Vagina (tissue), 2 donors: ENCODE results near the gene CFDP1. TPM values are rescaled to one million over a fixed set of nuclear protein-coding genes. Genes with fewer than 3 reads are reported as not detected.

Experiments
- DNase-seq, 2 donors: peaks; one replicate each; pipeline ENCODE4 v3.0.0-alpha.2; 2017; ENCODE audit errors: extremely low spot score in 2 of 2
- H3K27ac ChIP-seq: fragments of 200-600 bp; sonication (generic); one replicate; pipeline ENCODE4 v1.5.1; 2019
- H3K27me3 ChIP-seq: fragments of 200-600 bp; sonication (generic); one replicate; pipeline ENCODE4 v1.5.1; 2019
- H3K36me3 ChIP-seq, 2 donors: fragments of 200-600 bp; sonication (generic); one replicate each; pipeline ENCODE4 v1.5.1; 2017 to 2019
- H3K4me1 ChIP-seq: fragments of 200-600 bp; sonication (generic); one replicate; pipeline ENCODE4 v1.5.1; 2019
- H3K4me3 ChIP-seq, 2 donors: fragments of 200-600 bp; sonication (generic); 1 replicate in 1 of 2; 2 replicates in 1 of 2; pipeline ENCODE4 v1.5.1; 2016 to 2019
- H3K9me3 ChIP-seq: fragments of 200-600 bp; sonication (generic); one replicate; pipeline ENCODE4 v1.5.1; 2019
- POLR2A ChIP-seq, 2 donors: fragments of 450-650 bp; IDR thresholded peaks; one replicate each; pipeline ENCODE4 v1.6.1; 2017; ENCODE audit warnings: antibody characterized with exemption in 2 of 2, mild to moderate bottlenecking in 2 of 2, moderate library complexity in 2 of 2
- POLR2AphosphoS5 ChIP-seq, 2 donors: sonication (generic); formaldehyde crosslinking; IDR thresholded peaks; one replicate each; pipeline ENCODE4 v1.9.0; 2017; ENCODE audit warnings: antibody characterized with exemption in 2 of 2, mild to moderate bottlenecking in 2 of 2, low read depth in 1 of 2; ENCODE audit not compliant: insufficient read depth in 1 of 2
- intact Hi-C: fragments of 100-400 bp; cut with DNase I; formaldehyde crosslinking; loops from one replicate; pipeline ENCODE4 v1.15.1; 2023
- total RNA-seq: library from RNA; depleted of rRNA; stranded (reverse); fragments of >200 nt; gene quantifications from one replicate; pipeline ENCODE4 v1.2.3, GENCODE V29; 2016
- TF ChIP-seq, protein P1 (sequence below), 3 experiments: fragments of 450-650 bp in 2 of 3; fragments of 200-600 bp in 1 of 3; sonication (generic) in 1 of 3; IDR thresholded peaks; one replicate each; pipeline ENCODE4 v1.5.1; 2017 to 2019; ENCODE audit warnings: antibody characterized with exemption in 3 of 3, mild to moderate bottlenecking in 2 of 3, moderate library complexity in 2 of 3

Gene CFDP1
- total RNA-seq, 1 donor from 2014 or later: 45.7 TPM

DNA sequence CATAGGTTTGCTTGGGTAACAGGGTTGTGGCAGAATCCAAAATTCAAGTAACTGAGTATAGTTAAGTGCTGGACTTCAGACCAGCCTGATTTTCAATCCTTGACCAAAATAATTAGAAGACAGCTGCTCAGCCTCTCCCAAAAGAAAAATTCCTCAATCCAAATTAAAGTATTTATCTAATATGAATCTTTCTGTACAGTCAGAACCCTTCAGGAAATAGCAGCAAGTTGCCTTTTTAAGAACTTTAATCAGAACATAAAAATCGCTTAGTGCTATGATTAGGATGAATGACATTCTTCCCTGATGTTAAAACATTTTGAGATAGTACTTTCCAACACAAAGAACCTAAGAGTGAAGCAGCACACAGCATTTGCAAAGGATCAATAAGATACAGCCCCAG lies 50.2 kb downstream of the CFDP1 start:
- no peaks in the 10 kb centered on the region for H3K27me3 ChIP-seq
- H3K4me3 ChIP-seq: no peak overlapping the region
- H3K9me3 ChIP-seq: no peaks in the 10 kb centered on the region
- peaks cover 47% of the 10 kb centered on the region for H3K4me1 ChIP-seq
- H3K27ac ChIP-seq: no peak overlapping the region
- intact Hi-C loops: loop anchor here (10.0 kb wide), 1 partner anchor 78 kb away; no protein-coding TSS in a partner anchor
- no peak for DNase-seq
- no peaks in the 10 kb centered on the region for H3K36me3 ChIP-seq
- TF ChIP-seq POLR2A (IDR thresholded peaks at IDR 0.05) (no peak), POLR2AphosphoS5 (IDR thresholded peaks at IDR 0.05; ENCODE audit: insufficient read depth in 1 of 2, low read depth in 1 of 2) (no peak)
- TF ChIP-seq, protein P1, sequence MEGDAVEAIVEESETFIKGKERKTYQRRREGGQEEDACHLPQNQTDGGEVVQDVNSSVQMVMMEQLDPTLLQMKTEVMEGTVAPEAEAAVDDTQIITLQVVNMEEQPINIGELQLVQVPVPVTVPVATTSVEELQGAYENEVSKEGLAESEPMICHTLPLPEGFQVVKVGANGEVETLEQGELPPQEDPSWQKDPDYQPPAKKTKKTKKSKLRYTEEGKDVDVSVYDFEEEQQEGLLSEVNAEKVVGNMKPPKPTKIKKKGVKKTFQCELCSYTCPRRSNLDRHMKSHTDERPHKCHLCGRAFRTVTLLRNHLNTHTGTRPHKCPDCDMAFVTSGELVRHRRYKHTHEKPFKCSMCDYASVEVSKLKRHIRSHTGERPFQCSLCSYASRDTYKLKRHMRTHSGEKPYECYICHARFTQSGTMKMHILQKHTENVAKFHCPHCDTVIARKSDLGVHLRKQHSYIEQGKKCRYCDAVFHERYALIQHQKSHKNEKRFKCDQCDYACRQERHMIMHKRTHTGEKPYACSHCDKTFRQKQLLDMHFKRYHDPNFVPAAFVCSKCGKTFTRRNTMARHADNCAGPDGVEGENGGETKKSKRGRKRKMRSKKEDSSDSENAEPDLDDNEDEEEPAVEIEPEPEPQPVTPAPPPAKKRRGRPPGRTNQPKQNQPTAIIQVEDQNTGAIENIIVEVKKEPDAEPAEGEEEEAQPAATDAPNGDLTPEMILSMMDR (IDR thresholded peaks at IDR 0.05): no peak

DNA sequence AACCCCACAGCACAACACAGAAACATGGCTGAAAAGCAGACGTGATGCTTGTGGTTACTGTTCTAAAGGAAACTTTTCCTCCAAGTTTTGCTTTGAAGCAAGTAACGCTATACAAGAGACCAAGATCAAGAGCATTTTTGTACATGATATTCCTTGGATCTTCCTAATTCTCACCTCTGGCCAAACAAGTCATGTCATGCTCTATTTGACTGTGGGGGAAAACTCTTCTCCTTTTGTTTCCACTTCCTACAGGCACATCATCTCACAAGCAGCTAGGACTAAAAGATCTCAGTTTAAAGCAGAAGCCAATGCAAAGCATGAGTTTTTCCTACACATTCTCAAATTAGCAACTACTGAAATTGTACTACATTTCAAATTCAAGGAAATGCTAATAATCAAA lies 50.7 kb downstream of the CFDP1 start:
- DNase-seq: no peak
- intact Hi-C loops: loop anchor here (10.0 kb wide), 1 partner anchor 78 kb away; no protein-coding TSS in a partner anchor
- no peaks in the 10 kb centered on the region for H3K36me3 ChIP-seq
- H3K27me3 ChIP-seq: no peaks in the 10 kb centered on the region
- H3K4me3 ChIP-seq: no peak overlapping the region
- H3K27ac ChIP-seq: peak overlapping the region; percentile 64
- H3K4me1 ChIP-seq: peaks cover 52% of the 10 kb centered on the region
- H3K9me3 ChIP-seq: no peaks in the 10 kb centered on the region
- TF ChIP-seq POLR2AphosphoS5 (IDR thresholded peaks at IDR 0.05; ENCODE audit: insufficient read depth in 1 of 2, low read depth in 1 of 2) (no peak), POLR2A (IDR thresholded peaks at IDR 0.05) (no peak)
- TF ChIP-seq, protein P1 (IDR thresholded peaks at IDR 0.05): no peak

DNA sequence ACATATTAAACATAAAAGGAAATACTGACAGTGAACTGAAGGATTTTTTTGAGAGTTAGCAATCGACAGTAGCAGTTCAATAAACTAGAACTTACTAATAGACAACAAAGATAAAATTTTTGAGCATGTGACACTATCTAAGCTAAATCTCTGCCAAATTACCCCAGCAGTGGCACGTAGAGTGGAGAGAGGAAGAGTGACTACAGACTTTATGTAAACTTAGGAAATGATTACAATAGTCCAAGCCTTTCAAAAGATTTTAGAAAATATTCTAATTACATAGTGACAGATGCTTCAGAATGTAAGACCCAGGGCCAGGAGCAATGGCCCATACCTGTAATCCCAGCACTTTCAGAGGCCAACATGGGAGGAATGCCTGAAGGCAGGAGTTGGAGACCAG lies 52.4 kb downstream of the CFDP1 start:
- Histone ChIP-seq H3K36me3 (no peaks in the 10 kb centered on the region), H3K9me3 (no peaks in the 10 kb centered on the region), H3K4me1 (peaks cover 62% of the 10 kb centered on the region), H3K27ac (peak overlapping the region; percentile 46), H3K27me3 (no peaks in the 10 kb centered on the region), H3K4me3 (no peak overlapping the region)
- no peak for DNase-seq
- no peak for TF ChIP-seq POLR2A (IDR thresholded peaks at IDR 0.05)
- no peak for TF ChIP-seq POLR2AphosphoS5 (IDR thresholded peaks at IDR 0.05; ENCODE audit: insufficient read depth in 1 of 2, low read depth in 1 of 2)
- TF ChIP-seq, protein P1 (IDR thresholded peaks at IDR 0.05): no peak
- intact Hi-C loops: loop anchor here (10.0 kb wide), 1 partner anchor 76 kb away; no protein-coding TSS in a partner anchor

DNA sequence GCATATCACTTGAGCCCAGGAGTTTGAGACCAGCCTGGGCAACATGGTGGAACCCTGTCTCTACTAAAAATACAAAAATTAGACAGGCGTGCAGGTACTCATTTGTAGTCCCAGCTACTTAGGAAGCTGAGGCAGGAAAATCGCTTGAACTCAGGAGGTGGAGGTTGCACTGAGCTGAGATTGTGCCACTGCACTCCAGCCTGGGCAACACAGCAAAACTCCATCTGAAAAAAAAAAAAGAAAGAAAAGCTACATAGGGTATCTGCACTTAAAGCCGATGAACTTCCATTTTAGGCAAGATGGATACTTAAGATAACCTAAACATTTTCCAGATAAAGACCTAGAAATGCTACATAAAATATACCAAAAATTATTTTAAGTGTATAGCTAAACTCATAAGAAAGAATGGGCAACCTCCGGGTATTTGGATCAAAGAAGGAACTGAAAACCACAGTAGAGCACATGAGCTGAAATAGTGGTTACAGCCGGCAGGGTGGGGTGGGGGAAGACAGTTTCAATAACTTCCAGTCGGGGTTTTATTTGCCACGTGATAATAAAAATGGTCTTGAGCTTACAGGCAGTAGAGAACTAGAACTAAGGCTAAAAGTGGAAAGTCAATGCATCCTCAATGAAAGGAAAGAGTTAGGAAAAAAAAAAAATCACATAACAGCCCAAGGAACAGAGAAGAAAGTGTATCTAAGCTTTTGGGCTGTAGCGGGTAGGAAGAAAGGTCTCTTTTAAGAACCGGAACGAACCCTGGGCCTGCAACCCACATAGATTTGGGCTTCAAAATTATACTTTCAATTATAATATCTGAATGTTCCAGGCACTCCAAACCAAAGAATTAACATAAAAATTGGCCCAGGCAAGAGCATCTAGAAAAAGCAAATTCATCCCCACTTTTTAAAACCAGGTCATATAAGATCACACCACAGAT lies 53.1 kb downstream of the CFDP1 start:
- no peak for DNase-seq
- H3K9me3 ChIP-seq: no peaks in the 10 kb centered on the region
- H3K36me3 ChIP-seq: no peaks in the 10 kb centered on the region
- TF ChIP-seq POLR2A (IDR thresholded peaks at IDR 0.05) (no peak), POLR2AphosphoS5 (IDR thresholded peaks at IDR 0.05; ENCODE audit: insufficient read depth in 1 of 2, low read depth in 1 of 2) (no peak)
- TF ChIP-seq, protein P1 (IDR thresholded peaks at IDR 0.05): no peak
- H3K4me3 ChIP-seq: no peak overlapping the region
- H3K4me1 ChIP-seq: peaks cover 62% of the 10 kb centered on the region
- H3K27ac ChIP-seq: peak overlapping the region; percentile 46
- intact Hi-C loops: loop anchor here (10.0 kb wide), 1 partner anchor 75 kb away; no protein-coding TSS in a partner anchor
- no peaks in the 10 kb centered on the region for H3K27me3 ChIP-seq

DNA sequence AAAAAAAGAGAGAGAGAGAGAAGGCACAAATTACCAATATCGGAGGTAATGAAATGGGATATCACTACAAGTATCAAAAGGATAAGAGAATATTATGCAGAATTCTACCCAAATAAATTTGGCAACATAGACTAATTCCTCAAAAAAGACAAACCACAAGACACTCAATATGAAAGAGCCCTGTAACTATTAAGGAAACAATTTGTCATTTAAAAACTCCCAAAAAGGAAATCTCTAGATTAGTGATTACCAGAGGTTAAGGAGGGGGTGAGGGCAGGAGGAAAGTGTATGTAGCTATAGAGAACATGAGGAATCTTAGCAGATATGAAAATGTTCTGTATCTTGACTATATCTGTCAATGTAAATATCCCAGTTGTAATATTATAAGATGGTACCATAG lies 54.0 kb downstream of the CFDP1 start:
- intact Hi-C loops: no loop called here
- Histone ChIP-seq H3K4me1 (peaks cover 62% of the 10 kb centered on the region), H3K27me3 (no peaks in the 10 kb centered on the region), H3K9me3 (no peaks in the 10 kb centered on the region), H3K27ac (no peak overlapping the region), H3K36me3 (no peaks in the 10 kb centered on the region), H3K4me3 (no peak overlapping the region)
- TF ChIP-seq, protein P1 (IDR thresholded peaks at IDR 0.05): no peak
- no peak for TF ChIP-seq POLR2A (IDR thresholded peaks at IDR 0.05)
- TF ChIP-seq POLR2AphosphoS5 (IDR thresholded peaks at IDR 0.05; ENCODE audit: insufficient read depth in 1 of 2, low read depth in 1 of 2): no peak
- DNase-seq: no peak
